ENCODE data around the gene BMP5.

DNA sequence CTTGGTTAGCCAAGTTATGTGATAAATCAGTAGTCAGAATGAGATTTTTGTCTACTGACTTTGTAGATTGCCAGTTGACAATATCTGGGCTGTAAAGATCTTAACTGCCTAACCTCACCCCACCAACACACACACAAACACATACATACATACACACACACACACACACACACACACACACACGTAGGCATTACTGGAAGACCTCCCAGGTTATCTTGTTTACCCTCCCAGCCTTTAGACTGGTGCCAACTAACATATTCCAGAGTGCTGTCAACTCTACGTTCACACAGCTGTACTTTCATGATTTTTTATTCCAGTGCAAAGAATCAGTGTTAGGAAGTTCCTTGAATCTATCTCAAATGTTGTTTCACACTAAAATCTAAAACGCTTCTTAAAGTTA, 38.9 kb downstream of the BMP5 start:
- TF ChIP-seq, protein P1, sequence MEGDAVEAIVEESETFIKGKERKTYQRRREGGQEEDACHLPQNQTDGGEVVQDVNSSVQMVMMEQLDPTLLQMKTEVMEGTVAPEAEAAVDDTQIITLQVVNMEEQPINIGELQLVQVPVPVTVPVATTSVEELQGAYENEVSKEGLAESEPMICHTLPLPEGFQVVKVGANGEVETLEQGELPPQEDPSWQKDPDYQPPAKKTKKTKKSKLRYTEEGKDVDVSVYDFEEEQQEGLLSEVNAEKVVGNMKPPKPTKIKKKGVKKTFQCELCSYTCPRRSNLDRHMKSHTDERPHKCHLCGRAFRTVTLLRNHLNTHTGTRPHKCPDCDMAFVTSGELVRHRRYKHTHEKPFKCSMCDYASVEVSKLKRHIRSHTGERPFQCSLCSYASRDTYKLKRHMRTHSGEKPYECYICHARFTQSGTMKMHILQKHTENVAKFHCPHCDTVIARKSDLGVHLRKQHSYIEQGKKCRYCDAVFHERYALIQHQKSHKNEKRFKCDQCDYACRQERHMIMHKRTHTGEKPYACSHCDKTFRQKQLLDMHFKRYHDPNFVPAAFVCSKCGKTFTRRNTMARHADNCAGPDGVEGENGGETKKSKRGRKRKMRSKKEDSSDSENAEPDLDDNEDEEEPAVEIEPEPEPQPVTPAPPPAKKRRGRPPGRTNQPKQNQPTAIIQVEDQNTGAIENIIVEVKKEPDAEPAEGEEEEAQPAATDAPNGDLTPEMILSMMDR (IDR thresholded peaks at IDR 0.05) = no peak
- no peak for TF ChIP-seq POLR2A (IDR thresholded peaks at IDR 0.05)
